AG10803 (cell line): Measurements from ENCODE around the gene GLRX3.
A peak's percentile ranks its signal among the peaks of the same experiment; 100 is the strongest.

Source experiments
- DNase-seq: peaks from one replicate; pipeline ENCODE4 v3.0.0; 2010; ENCODE audit warnings: low read depth
- H3K4me3 ChIP-seq: 2 replicates; pipeline ENCODE4 v1.5.1; 2011; ENCODE audit warnings: mild to moderate bottlenecking, low read length, control low read depth
- CTCF ChIP-seq: conservative IDR thresholded peaks from 2 replicates; pipeline ENCODE4 v1.5.1; 2011; ENCODE audit warnings: mild to moderate bottlenecking, low read length, control low read depth, inconsistent platforms

The GLRX3 gene

GRCh38 chr10:130127364-130128061 is 8.7 kb upstream of the GLRX3 start:
- DNase-seq, result peak; percentile 69
- no peak overlapping the region for H3K4me3 ChIP-seq
- peak; percentile 98 for TF ChIP-seq CTCF

GRCh38 chr10:130128062-130128781 is 8.0 kb upstream of the GLRX3 start:
- no peak for DNase-seq

GRCh38 chr10:130128922-130129321 is 7.3 kb upstream of the GLRX3 start:
- no peak for DNase-seq
- TF ChIP-seq CTCF, result no peak
- no peak overlapping the region for H3K4me3 ChIP-seq

More at GRCh38 chr10:130128062-130128781, 8.0 kb upstream of the GLRX3 start:
- TF ChIP-seq CTCF, result no peak
- no peak overlapping the region for H3K4me3 ChIP-seq

GRCh38 chr10:130135676-130136225 is 440 bp upstream of the GLRX3 start:
- peak overlapping the region; percentile 78 for H3K4me3 ChIP-seq
- TF ChIP-seq CTCF, result no peak
- DNase-seq, result no peak

- peak overlapping the region; percentile 78 for H3K4me3 ChIP-seq
- peak; percentile 31 for DNase-seq
- no peak for TF ChIP-seq CTCF
These were observed 878 bp downstream of the GLRX3 start for GRCh38 chr10:130137090-130137448.

GRCh38 chr10:130137659-130138478 is 1.7 kb downstream of the GLRX3 start:
- DNase-seq, result no peak
- TF ChIP-seq CTCF, result no peak
- H3K4me3 ChIP-seq, result peak overlapping the region; percentile 78
